Astrocyte of the spinal cord (primary cell): ENCODE data around the gene PITHD1.

Experiments used
- DNase-seq: peaks from one replicate; pipeline ENCODE4 v3.0.0; 2011; ENCODE audit warnings: low read depth, low spot score
- H3K4me3 ChIP-seq: 2 replicates; pipeline ENCODE4 v1.5.1; 2011; ENCODE audit warnings: low read depth, mild to moderate bottlenecking, low read length, moderate library complexity
- in situ Hi-C: cut with HindIII; loops from 2 replicates; pipeline ENCODE4 v1.10.0; 2017; ENCODE audit warnings: low sequenced_read_pairs
- TF ChIP-seq, protein P1 (sequence below): IDR thresholded peaks from 2 replicates; pipeline ENCODE4 v1.5.1; 2012; ENCODE audit warnings: low read depth, mild to moderate bottlenecking, low read length, inconsistent platforms

Gene PITHD1

DNA sequence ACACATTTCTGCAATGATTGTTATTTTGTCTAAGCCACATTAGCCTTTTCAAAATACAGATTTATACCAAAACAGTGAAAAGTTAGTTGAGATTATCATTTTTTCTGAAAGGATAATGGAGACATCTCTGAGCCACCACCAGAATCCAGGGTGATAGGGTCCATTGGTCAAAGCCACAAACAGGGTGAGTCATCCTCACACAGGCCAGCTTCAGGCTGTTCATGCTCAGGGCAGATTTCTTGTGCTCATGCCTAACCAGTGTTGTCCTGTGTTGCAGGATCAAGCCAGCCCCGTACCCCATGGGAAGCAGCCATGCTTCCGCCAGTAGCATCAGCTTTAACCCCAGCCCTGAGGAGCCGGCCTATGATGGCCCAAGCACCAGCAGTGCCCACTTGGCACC, 21.5 kb upstream of the PITHD1 start:
- peak; percentile 35 for DNase-seq
- in situ Hi-C loops = no loop called here
- H3K4me3 ChIP-seq = no peak overlapping the region
- TF ChIP-seq, protein P1, sequence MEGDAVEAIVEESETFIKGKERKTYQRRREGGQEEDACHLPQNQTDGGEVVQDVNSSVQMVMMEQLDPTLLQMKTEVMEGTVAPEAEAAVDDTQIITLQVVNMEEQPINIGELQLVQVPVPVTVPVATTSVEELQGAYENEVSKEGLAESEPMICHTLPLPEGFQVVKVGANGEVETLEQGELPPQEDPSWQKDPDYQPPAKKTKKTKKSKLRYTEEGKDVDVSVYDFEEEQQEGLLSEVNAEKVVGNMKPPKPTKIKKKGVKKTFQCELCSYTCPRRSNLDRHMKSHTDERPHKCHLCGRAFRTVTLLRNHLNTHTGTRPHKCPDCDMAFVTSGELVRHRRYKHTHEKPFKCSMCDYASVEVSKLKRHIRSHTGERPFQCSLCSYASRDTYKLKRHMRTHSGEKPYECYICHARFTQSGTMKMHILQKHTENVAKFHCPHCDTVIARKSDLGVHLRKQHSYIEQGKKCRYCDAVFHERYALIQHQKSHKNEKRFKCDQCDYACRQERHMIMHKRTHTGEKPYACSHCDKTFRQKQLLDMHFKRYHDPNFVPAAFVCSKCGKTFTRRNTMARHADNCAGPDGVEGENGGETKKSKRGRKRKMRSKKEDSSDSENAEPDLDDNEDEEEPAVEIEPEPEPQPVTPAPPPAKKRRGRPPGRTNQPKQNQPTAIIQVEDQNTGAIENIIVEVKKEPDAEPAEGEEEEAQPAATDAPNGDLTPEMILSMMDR = no peak

DNA sequence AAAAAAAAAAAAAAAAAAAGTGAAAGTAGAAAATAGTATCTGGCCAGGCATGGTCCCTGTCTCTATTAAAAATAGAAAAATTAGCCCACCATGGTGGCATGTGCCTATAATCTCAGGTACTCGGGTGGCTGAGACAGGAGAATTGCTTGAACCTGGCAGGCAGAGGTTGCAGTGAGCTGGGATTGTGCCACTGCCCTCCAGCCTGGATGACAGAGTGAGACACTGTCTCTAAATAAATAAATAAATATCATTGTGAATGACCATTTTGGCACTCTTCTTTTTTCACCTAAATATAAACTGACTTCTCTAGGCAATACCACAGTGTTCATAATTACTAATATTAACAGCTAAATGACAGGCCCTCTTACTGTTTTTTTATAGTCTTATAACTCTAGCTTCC, 20.4 kb upstream of the PITHD1 start:
- in situ Hi-C loops = no loop called here
- H3K4me3 ChIP-seq = no peak overlapping the region
- TF ChIP-seq, protein P1 = no peak
- DNase-seq = no peak

DNA sequence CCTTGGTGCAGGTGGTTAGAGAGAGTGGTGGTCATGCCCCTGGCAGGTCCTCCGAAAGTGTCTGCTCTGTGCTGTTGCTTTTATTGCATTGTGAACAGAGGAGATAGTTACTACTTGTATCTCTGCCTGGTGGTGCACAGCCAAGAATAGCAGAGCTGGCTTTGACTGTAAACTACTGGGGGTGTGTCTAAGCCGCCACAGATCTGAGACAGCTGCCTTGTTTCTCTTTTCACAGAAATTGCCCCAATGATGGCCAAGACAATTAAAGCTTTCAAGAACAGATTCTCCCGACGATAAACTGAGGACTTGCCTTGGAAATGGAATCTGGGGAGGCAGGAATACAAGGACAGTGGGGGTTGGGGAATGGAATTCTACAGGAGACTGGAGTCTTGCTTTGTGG, 18.9 kb upstream of the PITHD1 start:
- TF ChIP-seq, protein P1 = no peak
- in situ Hi-C loops = no loop called here
- peak; percentile 8 for DNase-seq

DNA sequence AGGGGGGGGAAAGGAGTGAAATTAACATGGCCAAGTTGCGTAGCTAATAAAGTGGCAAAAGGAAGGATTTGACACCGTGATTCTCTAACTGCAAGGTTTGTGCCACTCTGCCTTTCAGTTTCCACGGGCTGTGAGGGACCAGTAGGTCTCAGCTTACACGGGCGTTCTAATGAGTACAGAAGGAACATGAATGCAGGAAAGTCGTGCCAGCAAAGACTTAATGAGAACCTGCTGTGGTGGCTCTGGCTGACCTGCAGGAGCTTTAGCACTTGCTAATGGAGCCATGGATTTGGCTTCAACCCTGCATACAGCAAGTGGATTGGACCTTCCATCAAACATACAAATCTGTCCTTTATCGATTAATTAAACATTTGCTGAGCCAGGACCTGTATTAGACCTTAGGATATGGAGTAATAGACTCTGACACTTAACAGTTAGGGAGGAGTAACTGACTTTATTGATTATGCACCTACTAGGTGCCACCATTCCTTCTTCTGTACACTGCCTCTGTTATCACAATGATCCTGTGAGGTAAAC, 15.1 kb upstream of the PITHD1 start:
- no peak for DNase-seq
- in situ Hi-C loops = no loop called here

More for the DNA sequence above, 18.9 kb upstream of the PITHD1 start:
- no peak overlapping the region for H3K4me3 ChIP-seq

DNA sequence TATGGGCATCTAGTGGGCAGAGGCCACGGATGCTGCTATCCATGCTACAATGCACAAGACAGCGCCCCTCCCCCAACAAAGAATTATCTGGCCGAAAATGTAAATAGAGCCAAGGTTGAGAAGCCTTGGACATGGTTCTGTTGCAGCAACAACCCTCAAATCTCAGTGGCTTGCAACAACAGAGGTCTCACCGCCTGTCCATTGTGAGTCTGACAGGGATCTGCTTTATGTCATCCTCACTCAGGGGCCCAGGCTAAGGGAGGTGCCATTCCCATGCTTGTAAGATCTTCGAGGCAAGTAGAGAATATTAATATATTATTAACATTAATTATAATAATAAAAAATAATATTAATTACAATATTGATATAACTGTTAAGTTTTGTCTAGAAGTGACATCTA, 9.5 kb upstream of the PITHD1 start:
- no peak overlapping the region for H3K4me3 ChIP-seq
- in situ Hi-C loops = no loop called here
- no peak for DNase-seq
- TF ChIP-seq, protein P1 = no peak

More for the DNA sequence above, 15.1 kb upstream of the PITHD1 start:
- H3K4me3 ChIP-seq = no peak overlapping the region
- TF ChIP-seq, protein P1 = no peak

DNA sequence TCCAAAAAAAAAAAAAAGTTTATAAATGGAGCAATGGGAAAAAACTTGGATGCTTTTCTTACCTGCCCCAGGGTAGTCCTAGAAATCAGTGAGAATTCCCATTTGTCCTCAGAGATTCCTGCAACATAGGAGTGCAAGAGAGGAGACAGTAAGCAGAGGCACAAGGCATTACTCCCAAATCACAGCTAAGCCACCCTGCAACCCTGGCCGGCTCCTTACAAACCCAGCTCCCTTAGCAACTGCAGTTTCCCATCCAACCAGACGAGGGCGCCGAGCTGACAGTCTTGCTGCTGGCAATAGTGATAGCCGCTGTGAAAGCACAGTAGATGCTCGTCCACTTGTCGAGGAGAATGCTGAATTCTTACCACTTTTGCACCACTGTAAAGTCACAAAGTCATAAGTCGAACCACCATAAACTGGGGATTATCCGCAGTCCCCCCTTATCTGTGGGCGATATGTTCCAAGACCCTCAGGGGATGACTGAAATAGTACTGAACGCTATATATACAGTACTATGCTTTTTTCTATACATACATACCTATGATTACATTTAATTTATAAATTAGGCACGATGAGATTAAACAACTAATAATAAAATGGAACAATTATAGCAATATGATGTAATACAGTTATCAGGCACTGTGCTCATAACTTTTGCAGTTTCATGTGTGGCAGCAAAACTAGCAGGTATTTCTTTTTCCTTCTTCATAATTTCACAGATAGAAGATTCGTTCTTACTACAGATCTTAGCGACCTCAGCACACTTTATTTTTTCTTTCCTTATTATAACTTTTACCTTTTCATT, 6.0 kb upstream of the PITHD1 start:
- peak; percentile 79 for DNase-seq
- in situ Hi-C loops = no loop called here
- no peak overlapping the region for H3K4me3 ChIP-seq
- TF ChIP-seq, protein P1 = peak; percentile 99
